IMR-90 (cell line): ENCODE data around the gene PARD6G. TPM values are rescaled to one million over a fixed set of nuclear protein-coding genes. Genes with fewer than 3 reads are reported as not detected.

Experiments used
- ATAC-seq: fragments of 200-7000 bp; cut with Tn5 transposase; 2 replicates; pipeline ENCODE4 v1.9.1; 2020; ENCODE audit warnings: low read depth, mild to moderate bottlenecking, moderate library complexity
- BruUV-seq: library from RNA; stranded (reverse); fragments of 400-500 nt; replicated peaks from 2 replicates; lab custom pipeline; 2021; lab: Mats Ljungman, UMichigan
- CTCF ChIA-PET: fragments of 300-600 bp; formaldehyde crosslinking; extraction: SDS; loops from one replicate; lab custom pipeline; 2021; ENCODE audit warnings: antibody characterized with exemption; lab: Yijun Ruan, JAX
- POLR2A ChIA-PET: fragments of 300-600 bp; sonication (Branson Sonifier 250); formaldehyde crosslinking; loops from one replicate; lab custom pipeline; 2022; ENCODE audit warnings: antibody characterized with exemption; ENCODE audit not compliant: unreplicated experiment; lab: Charles Lee
- DNase-seq: peaks from one replicate; pipeline ENCODE4 v3.0.0; 2013
- H2AFZ ChIP-seq: replicated peaks from 2 replicates; pipeline ENCODE3; 2013; ENCODE audit warnings: low read length, mild to moderate bottlenecking; ENCODE audit not compliant: poor library complexity
- H2AK5ac ChIP-seq: 2 replicates; pipeline ENCODE4 v1.6.1; 2013; ENCODE audit warnings: low read depth, low read length, inconsistent platforms
- H2AK9ac ChIP-seq: replicated peaks from 2 replicates; pipeline ENCODE3; 2013; ENCODE audit warnings: mild to moderate bottlenecking, low read depth, low read length, moderate library complexity; ENCODE audit not compliant: poor library complexity
- H2BK120ac ChIP-seq: 2 replicates; pipeline ENCODE4 v1.6.1; 2013; ENCODE audit warnings: low read depth, low read length, inconsistent platforms
- H2BK15ac ChIP-seq: 3 replicates; pipeline ENCODE4 v1.6.1; 2013; ENCODE audit warnings: low read depth, low read length, inconsistent platforms
- H2BK20ac ChIP-seq: 2 replicates; pipeline ENCODE4 v1.6.1; 2013; ENCODE audit warnings: low read depth, mild to moderate bottlenecking, inconsistent platforms, low read length, moderate library complexity
- H2BK5ac ChIP-seq: 2 replicates; pipeline ENCODE4 v1.6.1; 2013; ENCODE audit warnings: mild to moderate bottlenecking, low read depth, low read length, inconsistent platforms; ENCODE audit not compliant: poor library complexity, severe bottlenecking
- H3K14ac ChIP-seq: replicated peaks from 2 replicates; pipeline ENCODE4 v1.6.1; 2013; ENCODE audit warnings: low read depth, low read length, inconsistent platforms
- H3K18ac ChIP-seq: 2 replicates; pipeline ENCODE4 v1.6.1; 2013; ENCODE audit warnings: low read depth, low read length, control low read depth
- H3K23ac ChIP-seq: 2 replicates; pipeline ENCODE4 v1.6.1; 2013; ENCODE audit warnings: low read depth, low read length, inconsistent platforms
- H3K27ac ChIP-seq: 2 replicates; pipeline ENCODE4 v1.5.1; 2013; ENCODE audit warnings: mild to moderate bottlenecking, control low read depth, low read length; ENCODE audit not compliant: insufficient read depth
- H3K27me3 ChIP-seq: 2 replicates; pipeline ENCODE4 v1.6.1; 2013; ENCODE audit warnings: low read length; ENCODE audit not compliant: control insufficient read depth, insufficient read depth
- H3K36me3 ChIP-seq: 2 replicates; pipeline ENCODE4 v1.6.1; 2013; ENCODE audit warnings: low read length, mixed read lengths; ENCODE audit not compliant: control insufficient read depth, insufficient read depth
- H3K4ac ChIP-seq: 2 replicates; pipeline ENCODE4 v1.6.1; 2013; ENCODE audit warnings: low read depth, low read length, inconsistent platforms
- H3K4me1 ChIP-seq: 2 replicates; pipeline ENCODE4 v1.6.1; 2013; ENCODE audit warnings: low read length, mixed read lengths; ENCODE audit not compliant: control insufficient read depth, insufficient read depth
- H3K4me2 ChIP-seq: 2 replicates; pipeline ENCODE4 v1.6.1; 2013; ENCODE audit warnings: low read depth, mild to moderate bottlenecking, control low read depth, low read length, moderate library complexity
- H3K4me3 ChIP-seq: 2 replicates; pipeline ENCODE4 v1.5.1; 2013; ENCODE audit warnings: low read depth, mild to moderate bottlenecking, control low read depth, low read length, moderate library complexity; ENCODE audit not compliant: insufficient read depth
- H3K56ac ChIP-seq: 2 replicates; pipeline ENCODE4 v1.6.1; 2013; ENCODE audit warnings: low read length, inconsistent platforms; ENCODE audit not compliant: insufficient read depth; ENCODE audit errors: extremely low read depth
- H3K79me1 ChIP-seq, 2 experiments: 2 replicates each; pipeline ENCODE4 v1.6.1; 2013; ENCODE audit warnings: low read length in 2 of 2, inconsistent platforms in 1 of 2, low read depth in 1 of 2
- H3K9ac ChIP-seq: 2 replicates; pipeline ENCODE4 v1.6.1; 2013; ENCODE audit warnings: low read depth, low read length, control low read depth
- H3K9me1 ChIP-seq: 2 replicates; pipeline ENCODE4 v1.6.1; 2013; ENCODE audit warnings: low read length, inconsistent platforms; ENCODE audit not compliant: insufficient read depth
- H3K9me3 ChIP-seq: 2 replicates; pipeline ENCODE4 v1.6.1; 2013; ENCODE audit warnings: low read length; ENCODE audit not compliant: control insufficient read depth, insufficient read depth
- H4K20me1 ChIP-seq: 2 replicates; pipeline ENCODE4 v1.6.1; 2013; ENCODE audit warnings: low read length, inconsistent platforms; ENCODE audit not compliant: insufficient read depth
- H4K5ac ChIP-seq: 2 replicates; pipeline ENCODE4 v1.6.1; 2013; ENCODE audit warnings: mild to moderate bottlenecking, low read depth, low read length, control low read depth
- H4K8ac ChIP-seq, 2 experiments: 2 replicates each; pipeline ENCODE4 v1.6.1; 2013; ENCODE audit warnings: low read depth in 2 of 2, low read length in 2 of 2, control low read depth in 1 of 2, inconsistent platforms in 1 of 2
- H4K91ac ChIP-seq: 2 replicates; pipeline ENCODE4 v1.6.1; 2013; ENCODE audit warnings: low read depth, low read length, inconsistent platforms; ENCODE audit not compliant: insufficient read depth
- BHLHE40 ChIP-seq: fragments of 150-350 bp; IDR thresholded peaks from 2 replicates; pipeline ENCODE4 v1.6.1; 2016; ENCODE audit warnings: mild to moderate bottlenecking, low read depth, low read length
- CEBPB ChIP-seq: IDR thresholded peaks from 2 replicates; pipeline ENCODE4 v1.6.1; 2012; ENCODE audit warnings: low read depth, low read length, improper control_type of control experiment
- CHD1 ChIP-seq: IDR thresholded peaks from 2 replicates; pipeline ENCODE4 v1.6.1; 2012; ENCODE audit warnings: low read depth, low read length, improper control_type of control experiment
- CTCF ChIP-seq: conservative IDR thresholded peaks from 2 replicates; pipeline ENCODE4 v1.5.1; 2012; ENCODE audit warnings: mild to moderate bottlenecking, low read depth, low read length, improper control_type of control experiment
- ELK1 ChIP-seq: fragments of 150-350 bp; IDR thresholded peaks from 2 replicates; pipeline ENCODE4 v1.6.1; 2016; ENCODE audit warnings: low read depth, mild to moderate bottlenecking, low read length, moderate library complexity, borderline replicate concordance
- FOS ChIP-seq: fragments of 150-350 bp; IDR thresholded peaks from 2 replicates; pipeline ENCODE4 v1.6.1; 2016; ENCODE audit warnings: low read depth, low read length
- MAFK ChIP-seq: IDR thresholded peaks from 2 replicates; pipeline ENCODE4 v1.6.1; 2012; ENCODE audit warnings: low read depth, low read length, improper control_type of control experiment
- MAZ ChIP-seq: IDR thresholded peaks from 2 replicates; pipeline ENCODE4 v1.6.1; 2012; ENCODE audit warnings: low read depth, mild to moderate bottlenecking, low read length, improper control_type of control experiment, moderate library complexity, borderline replicate concordance
- MXI1 ChIP-seq: IDR thresholded peaks from 2 replicates; pipeline ENCODE4 v1.6.1; 2012; ENCODE audit warnings: low read depth, mild to moderate bottlenecking, low read length, moderate library complexity, borderline replicate concordance
- NFE2L2 ChIP-seq: fragments of 150-350 bp; IDR thresholded peaks from 2 replicates; pipeline ENCODE4 v1.6.1; 2016; ENCODE audit warnings: low read depth, mild to moderate bottlenecking, low read length
- POLR2A ChIP-seq: IDR thresholded peaks from 2 replicates; pipeline ENCODE4 v1.6.1; 2012; ENCODE audit warnings: mild to moderate bottlenecking, low read depth, low read length
- RAD21 ChIP-seq: IDR thresholded peaks from 2 replicates; pipeline ENCODE4 v1.6.1; 2012; ENCODE audit warnings: low read length, improper control_type of control experiment
- RCOR1 ChIP-seq: IDR thresholded peaks from 2 replicates; pipeline ENCODE4 v1.6.1; 2012; ENCODE audit warnings: mild to moderate bottlenecking, low read length, improper control_type of control experiment; ENCODE audit not compliant: insufficient replicate concordance
- RFX5 ChIP-seq: IDR thresholded peaks from 2 replicates; pipeline ENCODE4 v1.8.0; 2012; ENCODE audit warnings: low read depth, mild to moderate bottlenecking, low read length, moderate library complexity
- SMC3 ChIP-seq: fragments of 150-350 bp; IDR thresholded peaks from 2 replicates; pipeline ENCODE4 v1.6.1; 2016; ENCODE audit warnings: low read depth, mild to moderate bottlenecking, antibody characterized with exemption, low read length, moderate library complexity
- USF2 ChIP-seq: fragments of 150-350 bp; IDR thresholded peaks from 2 replicates; pipeline ENCODE4 v1.6.1; 2017; ENCODE audit warnings: mild to moderate bottlenecking, antibody characterized with exemption, low read length, low read depth
- WGBS, 2 experiments: methylation state at CpG; one replicate each; pipeline versions ENCODE4 v1.1.5 to v1.1.7; 2013; ENCODE audit warnings: missing lambda C conversion rate in 2 of 2; ENCODE audit not compliant: insufficient read length in 1 of 2; ENCODE audit errors: extremely low coverage in 2 of 2; 5-methylcytosine and 5-hydroxymethylcytosine counted together
- dilution Hi-C: fragments of 300-500 bp; cut with HindIII; formaldehyde crosslinking; loops from one replicate; pipeline ENCODE4 v1.14.3; 2018; ENCODE audit warnings: low sequenced_read_pairs; ENCODE audit not compliant: unreplicated experiment
- in situ Hi-C: fragments of 300-500 bp; cut with MboI; formaldehyde crosslinking; loops from 3 replicates; pipeline ENCODE4 v1.14.3; 2019; ENCODE audit warnings: low sequenced_read_pairs, inconsistent platforms, mixed read lengths
- intact Hi-C: fragments of 100-400 bp; cut with micrococcal nuclease; formaldehyde crosslinking; loops from 2 replicates; pipeline ENCODE4 v1.10.0; 2022
- polyA plus RNA-seq, 3 experiments: library from polyadenylated mRNA; depleted of rRNA; stranded (reverse); fragments of >200 nt; gene quantifications; 2 replicates each; pipeline ENCODE4 v1.2.3, GENCODE V29; 2012; ENCODE audit warnings: low replicate concordance in 1 of 3
- total RNA-seq: library from RNA; depleted of rRNA; stranded (reverse); fragments of >200 nt; gene quantifications from 2 replicates; pipeline ENCODE4 v1.2.3, GENCODE V29; 2012

Gene PARD6G
- total and polyA plus RNA-seq, 2 of the 4 experiments (the other 2 are of a cell fraction): 2.5 to 4.6 TPM

GRCh38 chr18:80166725-80167124, 80.6 kb downstream of the PARD6G start:
- Histone ChIP-seq H2BK5ac (no peak overlapping the region), H3K27me3 (no peaks in the 10 kb centered on the region), H3K9me3 (peaks cover 8% of the 10 kb centered on the region), H3K4me3 (no peak overlapping the region), H3K9ac (no peak overlapping the region), H3K18ac (no peak overlapping the region), H3K56ac (no peak overlapping the region; the same call in 1 of the 2 replicates), H3K4ac (no peak overlapping the region), H3K23ac (no peak overlapping the region), H2AK5ac (no peak overlapping the region; the same call in 1 of the 2 replicates), H4K8ac (no peak overlapping the region), H3K9me1 (peaks cover 18% of the 10 kb centered on the region), H3K14ac (no peak overlapping the region), H4K5ac (no peak overlapping the region), H2AFZ (no peak overlapping the region), H3K4me1 (peaks cover 2% of the 10 kb centered on the region; the same call in 1 of the 2 replicates), H2BK120ac (no peak overlapping the region), H3K79me1 (peaks cover 0 to 6% of the 10 kb centered on the region in 2 experiments; a peak in 1 of 4 replicates), H3K27ac (no peak overlapping the region), H2AK9ac (no peak overlapping the region), H3K36me3 (no peaks in the 10 kb centered on the region), H4K91ac (no peak overlapping the region), H3K4me2 (no peak overlapping the region), H2BK15ac (no peak overlapping the region), H2BK20ac (no peak overlapping the region), H4K20me1 (no peaks in the 10 kb centered on the region; the same call in 1 of the 2 replicates)
- ATAC-seq: no peak
- 43% methylated on average over 1 of the region's 6 CpGs; no CpG with 5 or more reads in 1 of the 2 experiments for WGBS, 2 experiments
- dilution Hi-C loops (no loop called here), intact Hi-C loops (no loop called here), in situ Hi-C loops (no loop called here)
- DNase-seq: no peak
- ChIA-PET POLR2A (no interaction called here), CTCF (interaction anchor here (1.4 kb wide), 1 partner anchor 9 kb away, joined by 4 read pairs; no protein-coding TSS in a partner anchor)
- no TSS peak for BruUV-seq
- TF ChIP-seq CEBPB (no peak), CHD1 (no peak), NFE2L2 (no peak), MAFK (no peak), FOS (no peak), RAD21 (no peak), BHLHE40 (no peak), CTCF (no peak), RFX5 (no peak), USF2 (no peak), SMC3 (no peak), MAZ (no peak), POLR2A (no peak), ELK1 (no peak), MXI1 (no peak), RCOR1 (no peak)
